MCF 10A (cell line): ENCODE data around the gene ARL15. TPM values are rescaled to one million over a fixed set of nuclear protein-coding genes. Genes with fewer than 3 reads are reported as not detected.

ENCODE experiments used
- BruUV-seq: library from RNA; stranded (reverse); fragments of 400-500 nt; replicated peaks from 2 replicates; lab custom pipeline; 2021; lab: Mats Ljungman, UMichigan
- CTCF ChIA-PET: fragments of 300-600 bp; sonication (Branson Sonifier 250); formaldehyde crosslinking; extraction: SDS; loops from one replicate; lab custom pipeline; 2021; ENCODE audit warnings: antibody characterized with exemption, inconsistent platforms; lab: Yijun Ruan, JAX
- POLR2A ChIA-PET: fragments of 300-600, 350-650 bp; sonication (Branson Sonifier 250); formaldehyde crosslinking; extraction: SDS; loops from one replicate; lab custom pipeline; 2020; ENCODE audit warnings: antibody characterized with exemption, inconsistent platforms; lab: Yijun Ruan, JAX
- DNase-seq: peaks from one replicate; pipeline ENCODE4 v3.0.0-alpha.2; 2018; ENCODE audit not compliant: unreplicated experiment
- H3K27ac Mint-ChIP-seq: one replicate; pipeline ENCODE4 v1.8.0; 2022; ENCODE audit warnings: mild to moderate bottlenecking, low read depth, mixed read lengths; ENCODE audit not compliant: unreplicated experiment
- H3K27me3 Mint-ChIP-seq: one replicate; pipeline ENCODE4 v1.8.0; 2022; ENCODE audit warnings: mixed read lengths; ENCODE audit not compliant: insufficient read depth, unreplicated experiment
- H3K36me3 Mint-ChIP-seq: one replicate; pipeline ENCODE4 v1.8.0; 2022; ENCODE audit warnings: mild to moderate bottlenecking, moderate library complexity, mixed read lengths; ENCODE audit not compliant: insufficient read depth, unreplicated experiment
- H3K4me1 Mint-ChIP-seq: one replicate; pipeline ENCODE4 v1.8.0; 2022; ENCODE audit warnings: mixed read lengths; ENCODE audit not compliant: insufficient read depth, unreplicated experiment
- H3K4me3 Mint-ChIP-seq: one replicate; pipeline ENCODE4 v1.8.0; 2022; ENCODE audit warnings: mild to moderate bottlenecking, moderate library complexity, mixed read lengths; ENCODE audit not compliant: unreplicated experiment
- H3K9me3 Mint-ChIP-seq: one replicate; pipeline ENCODE4 v1.8.0; 2022; ENCODE audit warnings: mixed read lengths; ENCODE audit not compliant: unreplicated experiment
- intact Hi-C: fragments of 100-400 bp; cut with micrococcal nuclease; formaldehyde crosslinking; loops from 2 replicates; pipeline ENCODE4 v1.14.1; 2022
- total RNA-seq: library from RNA; stranded (reverse); gene quantifications from 2 replicates; pipeline ENCODE4 v1.2.3, GENCODE V29; 2022
- TF ChIP-seq, protein P1 (sequence below): fragments of 200-600 bp; IDR thresholded peaks from one replicate; pipeline ENCODE4 v1.8.0; 2022; ENCODE audit warnings: antibody characterized with exemption, mild to moderate bottlenecking; ENCODE audit not compliant: unreplicated experiment

Gene ARL15
- total RNA-seq, 1 experiment from 2014 or later, result 11.3 TPM

DNA sequence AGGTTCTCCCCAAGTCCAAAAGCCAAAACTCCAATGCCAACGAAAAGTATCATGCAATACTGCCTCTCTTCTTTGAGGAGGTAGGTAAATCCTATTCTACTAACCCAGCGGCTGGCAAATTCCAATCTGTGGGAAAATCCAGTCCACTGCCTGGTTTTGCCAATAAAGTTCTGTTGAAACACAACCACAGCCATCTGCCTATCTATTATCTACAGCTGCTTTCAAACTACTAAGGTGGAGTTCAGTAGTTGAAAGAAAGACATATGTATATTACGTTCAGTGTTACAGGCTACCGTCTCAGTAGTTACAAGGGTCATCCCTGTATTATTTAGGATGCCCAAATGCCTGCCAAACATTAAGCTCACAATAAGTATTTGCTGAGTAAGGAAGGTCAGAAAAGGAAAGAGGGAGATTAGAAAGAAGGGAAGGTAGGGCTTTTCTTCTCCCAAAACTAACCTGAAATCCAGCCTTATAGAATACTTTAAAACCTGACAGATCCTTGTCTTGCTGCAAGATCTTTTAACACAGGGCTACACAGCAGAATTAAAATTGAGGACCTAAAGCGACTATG is 16.2 kb downstream of the ARL15 start:
- BruUV-seq, result no TSS peak
- ChIA-PET CTCF (interaction anchor here (0.5 kb wide), 1 partner anchor 24 kb away, joined by 4 read pairs; no protein-coding TSS in a partner anchor), POLR2A (interaction anchor here (1.0 to 1.8 kb wide), 3 partner anchors 8 to 17 kb away, joined by 3 to 9 read pairs (median 4); partner anchors contain the start of gene ARL15)
- no peaks in the 10 kb centered on the region for H3K27me3 Mint-ChIP-seq
- TF ChIP-seq, protein P1, sequence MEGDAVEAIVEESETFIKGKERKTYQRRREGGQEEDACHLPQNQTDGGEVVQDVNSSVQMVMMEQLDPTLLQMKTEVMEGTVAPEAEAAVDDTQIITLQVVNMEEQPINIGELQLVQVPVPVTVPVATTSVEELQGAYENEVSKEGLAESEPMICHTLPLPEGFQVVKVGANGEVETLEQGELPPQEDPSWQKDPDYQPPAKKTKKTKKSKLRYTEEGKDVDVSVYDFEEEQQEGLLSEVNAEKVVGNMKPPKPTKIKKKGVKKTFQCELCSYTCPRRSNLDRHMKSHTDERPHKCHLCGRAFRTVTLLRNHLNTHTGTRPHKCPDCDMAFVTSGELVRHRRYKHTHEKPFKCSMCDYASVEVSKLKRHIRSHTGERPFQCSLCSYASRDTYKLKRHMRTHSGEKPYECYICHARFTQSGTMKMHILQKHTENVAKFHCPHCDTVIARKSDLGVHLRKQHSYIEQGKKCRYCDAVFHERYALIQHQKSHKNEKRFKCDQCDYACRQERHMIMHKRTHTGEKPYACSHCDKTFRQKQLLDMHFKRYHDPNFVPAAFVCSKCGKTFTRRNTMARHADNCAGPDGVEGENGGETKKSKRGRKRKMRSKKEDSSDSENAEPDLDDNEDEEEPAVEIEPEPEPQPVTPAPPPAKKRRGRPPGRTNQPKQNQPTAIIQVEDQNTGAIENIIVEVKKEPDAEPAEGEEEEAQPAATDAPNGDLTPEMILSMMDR, result no peak
- no peak overlapping the region for H3K27ac Mint-ChIP-seq
- DNase-seq, result no peak
- H3K36me3 Mint-ChIP-seq, result no peaks in the 10 kb centered on the region
- H3K9me3 Mint-ChIP-seq, result no peaks in the 10 kb centered on the region
- H3K4me3 Mint-ChIP-seq, result no peak overlapping the region
- intact Hi-C loops, result no loop called here
- H3K4me1 Mint-ChIP-seq, result no peaks in the 10 kb centered on the region

DNA sequence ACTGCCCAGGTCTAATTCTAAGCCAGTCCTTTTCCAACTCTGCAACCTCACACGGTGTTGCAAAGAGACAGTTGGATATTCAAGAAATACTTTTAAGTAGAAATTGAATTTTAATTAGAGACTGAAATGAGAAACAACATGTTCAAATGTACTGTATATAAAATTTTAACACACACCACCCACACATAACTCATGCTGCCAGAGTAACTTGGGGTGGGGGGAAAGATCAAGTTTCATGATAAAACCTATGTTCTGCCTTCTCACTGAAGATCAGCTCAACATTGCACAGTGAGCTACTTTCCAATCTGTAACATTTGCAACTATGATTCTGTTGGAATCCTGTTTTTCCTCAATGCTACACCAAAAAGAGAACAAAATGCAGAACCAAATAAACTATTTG is 17.5 kb downstream of the ARL15 start:
- TF ChIP-seq, protein P1, result no peak
- no TSS peak for BruUV-seq
- ChIA-PET POLR2A (interaction anchor here (1.0 to 1.1 kb wide), 2 partner anchors 9 to 13 kb away, joined by 3 read pairs; no protein-coding TSS in a partner anchor), CTCF (interaction anchor here (0.6 to 1.2 kb wide), 3 partner anchors 19 to 223 kb away, joined by 3 to 4 read pairs (median 3); no protein-coding TSS in a partner anchor)
- Mint-ChIP-seq H3K36me3 (no peaks in the 10 kb centered on the region), H3K27ac (no peak overlapping the region), H3K4me1 (no peaks in the 10 kb centered on the region), H3K9me3 (no peaks in the 10 kb centered on the region), H3K27me3 (no peaks in the 10 kb centered on the region), H3K4me3 (no peak overlapping the region)
- DNase-seq, result no peak
- intact Hi-C loops, result no loop called here

DNA sequence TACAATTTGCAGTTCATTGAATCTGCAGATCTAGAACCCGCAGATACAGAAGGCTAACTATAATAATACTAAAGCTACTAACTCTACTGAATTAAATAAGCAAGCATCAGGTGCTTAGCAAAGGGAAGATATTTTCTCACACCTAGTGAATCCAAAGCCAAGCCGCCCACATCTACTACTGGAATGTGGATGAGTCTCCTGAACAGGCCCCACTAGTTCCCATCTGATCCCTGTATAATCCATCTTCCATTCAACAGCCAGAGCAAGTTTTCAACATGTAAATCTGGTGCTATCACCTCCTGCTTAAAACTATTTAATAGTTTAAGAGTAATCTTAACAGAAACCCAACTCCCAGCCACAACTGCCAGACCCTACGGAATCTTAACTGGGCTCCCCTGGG is 18.9 kb downstream of the ARL15 start:
- DNase-seq, result no peak
- CTCF ChIA-PET, result interaction anchor here (0.6 kb wide), 1 partner anchor 219 kb away, joined by 4 read pairs; no protein-coding TSS in a partner anchor
- Mint-ChIP-seq H3K27ac (no peak overlapping the region), H3K27me3 (no peaks in the 10 kb centered on the region), H3K36me3 (no peaks in the 10 kb centered on the region), H3K4me3 (no peak overlapping the region), H3K4me1 (no peaks in the 10 kb centered on the region), H3K9me3 (no peaks in the 10 kb centered on the region)
- TF ChIP-seq, protein P1, result no peak
- POLR2A ChIA-PET, result no interaction called here
- no TSS peak for BruUV-seq
- intact Hi-C loops, result no loop called here

DNA sequence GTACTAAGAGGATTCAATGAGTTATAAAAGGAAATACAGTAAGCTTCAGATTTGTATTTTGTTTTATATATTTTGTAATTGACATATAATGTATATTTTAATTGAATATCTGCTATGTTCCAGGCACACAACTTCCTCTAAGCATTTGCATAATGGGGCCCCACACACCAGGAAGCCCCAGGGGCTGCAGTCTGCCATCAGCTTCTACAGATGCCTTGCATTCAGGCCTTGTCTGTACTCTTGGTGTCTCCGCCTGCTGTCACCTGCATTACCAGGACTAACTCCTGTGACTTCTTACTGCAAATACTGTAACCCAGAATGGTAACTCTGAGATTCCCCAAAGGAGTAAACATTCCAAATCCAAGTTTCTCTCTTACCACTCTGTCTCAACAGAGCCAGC is 20.6 kb downstream of the ARL15 start:
- POLR2A ChIA-PET, result interaction anchor here (1.4 kb wide), 1 partner anchor 12 kb away, joined by 4 read pairs; no protein-coding TSS in a partner anchor
- TF ChIP-seq, protein P1, result no peak
- no peak overlapping the region for H3K4me3 Mint-ChIP-seq
- H3K36me3 Mint-ChIP-seq, result no peaks in the 10 kb centered on the region
- no TSS peak for BruUV-seq
- no peaks in the 10 kb centered on the region for H3K4me1 Mint-ChIP-seq
- CTCF ChIA-PET, result interaction anchor here (0.8 kb wide), 1 partner anchor 36 kb away, joined by 4 read pairs; no protein-coding TSS in a partner anchor
- intact Hi-C loops, result no loop called here
- DNase-seq, result no peak
- H3K27ac Mint-ChIP-seq, result no peak overlapping the region
- no peaks in the 10 kb centered on the region for H3K9me3 Mint-ChIP-seq
- H3K27me3 Mint-ChIP-seq, result no peaks in the 10 kb centered on the region
